TTC549 (cell line): ENCODE results near the gene LIF.

Experiments used
- FAIRE-seq: peaks from 2 replicates; lab custom pipeline; 2012; peaks lifted over from hg19 to GRCh38; lab: Jason Lieb, UNC

LIF gene

GRCh38 chr22:30245985-30246813, at the start of gene LIF:
Gene LIF, minus strand, starts transcription at chr22:30246759. Its CDS starts 64 bp downstream, at chr22:30246695.
- no peak for FAIRE-seq

GRCh38 chr22:30296324-30296723, 49.8 kb upstream of the LIF start:
- no peak for FAIRE-seq

GRCh38 chr22:30295576-30295975, 49.0 kb upstream of the LIF start:
- FAIRE-seq: no peak

- no peak for FAIRE-seq
Measured at GRCh38 chr22:30294830-30295229, 48.3 kb upstream of the LIF start.

DNA sequence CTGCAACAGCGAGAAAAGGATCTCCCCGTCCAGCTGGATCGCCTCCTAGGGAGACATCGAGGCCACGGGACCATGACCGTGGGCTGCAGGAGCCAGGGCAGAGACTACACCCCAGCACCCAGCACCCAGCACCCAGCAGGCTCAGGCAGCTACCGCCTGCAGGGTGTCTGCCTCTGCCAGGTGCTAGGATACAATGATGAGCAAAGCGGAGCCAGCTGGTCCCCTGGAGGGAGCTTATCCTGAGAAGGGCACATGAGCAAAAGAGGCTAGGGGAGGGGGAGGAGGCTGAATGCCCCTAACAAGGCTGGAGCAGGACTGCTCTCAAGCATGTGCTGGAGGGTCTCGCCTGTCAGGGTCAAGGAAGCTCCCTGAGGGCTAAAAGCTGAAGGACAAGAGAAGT, 47.5 kb upstream of the LIF start:
- no peak for FAIRE-seq

DNA sequence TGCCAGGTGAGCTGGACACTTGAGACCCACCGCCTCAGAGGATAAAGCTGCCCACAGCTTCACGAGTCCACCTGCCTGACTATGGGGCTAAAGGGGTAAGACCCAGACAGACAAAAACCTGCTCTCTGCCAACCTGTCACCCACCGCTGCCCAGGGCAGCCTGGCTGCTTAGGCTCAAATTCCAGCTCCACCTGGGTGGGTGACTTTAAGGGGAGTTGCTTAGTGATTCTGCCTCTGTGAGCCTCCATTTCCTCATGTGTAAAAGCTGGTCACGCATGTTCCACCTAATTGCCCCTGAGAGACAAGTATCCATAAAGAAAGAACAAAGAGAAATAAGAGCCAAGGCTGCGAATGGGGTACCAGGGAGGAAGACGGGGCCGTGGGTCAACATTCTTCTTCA, 46.5 kb upstream of the LIF start:
- FAIRE-seq: no peak

GRCh38 chr22:30292069-30292970, 45.8 kb upstream of the LIF start:
- FAIRE-seq: no peak

GRCh38 chr22:30291058-30291892, 44.7 kb upstream of the LIF start:
- no peak for FAIRE-seq

GRCh38 chr22:30290342-30291057, 43.9 kb upstream of the LIF start:
- no peak for FAIRE-seq

- no peak for FAIRE-seq
Measured at GRCh38 chr22:30289980-30290313, 43.4 kb upstream of the LIF start.

DNA sequence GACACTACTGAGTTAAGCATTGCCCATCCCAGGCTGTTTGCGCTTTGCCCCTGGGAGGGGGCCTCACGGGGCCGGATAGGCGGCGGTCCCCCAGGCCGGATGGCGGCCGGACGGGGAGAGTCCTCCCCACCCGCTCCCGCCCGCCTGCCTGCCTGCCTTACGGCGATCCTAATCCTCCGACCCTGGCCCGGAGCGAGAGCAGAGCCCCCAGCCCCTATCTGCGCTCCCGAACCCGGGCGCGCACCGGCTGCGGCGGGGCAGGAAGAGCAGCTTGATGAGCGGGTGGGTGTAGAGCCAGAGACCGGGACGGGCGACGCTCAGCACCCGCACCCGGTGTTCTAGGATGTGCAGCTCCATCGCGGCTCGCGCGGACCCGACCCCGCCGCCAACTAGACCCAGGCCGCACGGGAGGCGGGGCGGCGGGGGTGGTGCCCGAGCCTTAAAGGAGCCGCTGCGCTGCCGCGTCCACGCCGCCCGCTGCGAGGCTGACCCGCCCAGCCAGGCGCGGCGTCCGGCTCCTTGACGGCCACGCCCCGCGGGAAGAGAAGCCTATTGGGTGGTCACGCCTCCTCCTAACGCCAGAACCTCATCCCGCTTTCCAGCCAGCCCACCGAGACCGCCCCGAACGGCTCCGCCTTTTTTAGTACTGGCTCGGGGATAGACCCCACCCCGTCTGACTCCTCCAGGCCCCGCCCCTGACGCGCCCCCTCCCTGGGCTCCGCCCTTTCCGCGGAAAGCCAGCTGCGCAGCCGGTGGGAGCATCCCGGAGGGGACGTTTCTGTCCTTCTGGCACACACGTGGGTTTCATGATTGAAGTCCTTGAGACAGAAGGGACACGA, 42.8 kb upstream of the LIF start, which contains the start of gene CASTOR1:
Gene CASTOR1 (minus strand): TSS at position 365 of the 839 bp plus-strand sequence. CDS start 8 bp downstream, at position 357.
- FAIRE-seq: no peak

- no peak for FAIRE-seq
Measured at GRCh38 chr22:30288419-30289140, 42.0 kb upstream of the LIF start.

DNA sequence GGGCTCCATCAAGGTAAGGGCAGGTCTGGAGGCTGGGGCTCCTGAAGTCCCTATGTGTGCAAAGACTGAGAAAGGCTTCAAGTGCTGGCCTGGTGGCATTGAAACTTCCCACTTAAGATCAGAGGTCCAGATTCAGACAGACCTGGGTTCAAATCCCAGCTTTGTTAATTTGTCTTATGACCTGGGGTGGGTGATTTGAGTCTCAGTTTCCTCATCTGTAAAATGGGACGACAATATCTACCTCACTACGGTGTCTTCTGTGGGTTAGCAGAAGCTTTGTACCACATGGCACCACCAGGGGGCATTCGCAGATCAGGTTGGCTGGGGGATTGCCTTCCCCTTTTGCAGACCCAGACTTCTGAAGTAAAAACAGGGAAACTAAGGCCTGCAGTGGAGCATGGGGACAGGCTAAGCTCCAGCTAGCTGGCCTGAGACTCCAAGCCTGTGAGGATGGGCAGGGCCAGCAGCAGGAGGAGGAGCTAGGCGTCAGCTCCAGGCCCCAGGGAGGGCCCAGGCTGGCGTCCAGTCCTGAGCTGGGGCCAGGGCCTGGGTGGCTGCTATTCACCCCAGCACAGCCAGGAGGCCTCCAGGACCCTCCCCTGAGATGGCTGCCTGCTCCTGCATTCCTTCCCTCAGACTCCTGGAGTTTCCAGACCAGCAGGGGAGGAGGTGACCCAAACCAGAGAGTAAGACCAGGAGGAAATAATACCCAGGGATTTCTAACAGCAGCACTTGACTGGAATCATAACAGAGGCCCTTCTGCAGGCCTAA, 41.3 kb upstream of the LIF start:
- no peak for FAIRE-seq

GRCh38 chr22:30286813-30287647, 40.5 kb upstream of the LIF start:
- no peak for FAIRE-seq

DNA sequence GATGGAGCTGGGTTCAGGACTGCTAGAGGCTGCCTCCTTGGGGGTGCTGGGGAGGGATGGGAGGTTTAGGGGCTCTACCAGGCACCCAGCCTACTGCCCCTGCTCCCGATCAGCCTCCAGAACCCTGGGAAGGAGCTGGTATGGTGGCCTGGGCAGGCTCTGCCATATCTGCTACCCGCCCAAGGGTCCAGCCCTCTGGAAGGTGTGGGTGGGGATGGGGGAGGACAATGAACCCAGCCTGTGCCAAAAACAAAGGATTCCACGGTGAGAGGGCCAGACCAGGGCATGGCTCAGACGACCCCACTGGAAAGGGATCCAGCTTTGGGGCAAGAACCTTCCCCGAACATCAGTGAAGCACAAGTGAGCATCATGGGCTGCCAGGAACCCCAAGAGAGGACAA, 39.8 kb upstream of the LIF start:
- FAIRE-seq: no peak

- no peak for FAIRE-seq
Measured at GRCh38 chr22:30285846-30286200, 39.3 kb upstream of the LIF start.

DNA sequence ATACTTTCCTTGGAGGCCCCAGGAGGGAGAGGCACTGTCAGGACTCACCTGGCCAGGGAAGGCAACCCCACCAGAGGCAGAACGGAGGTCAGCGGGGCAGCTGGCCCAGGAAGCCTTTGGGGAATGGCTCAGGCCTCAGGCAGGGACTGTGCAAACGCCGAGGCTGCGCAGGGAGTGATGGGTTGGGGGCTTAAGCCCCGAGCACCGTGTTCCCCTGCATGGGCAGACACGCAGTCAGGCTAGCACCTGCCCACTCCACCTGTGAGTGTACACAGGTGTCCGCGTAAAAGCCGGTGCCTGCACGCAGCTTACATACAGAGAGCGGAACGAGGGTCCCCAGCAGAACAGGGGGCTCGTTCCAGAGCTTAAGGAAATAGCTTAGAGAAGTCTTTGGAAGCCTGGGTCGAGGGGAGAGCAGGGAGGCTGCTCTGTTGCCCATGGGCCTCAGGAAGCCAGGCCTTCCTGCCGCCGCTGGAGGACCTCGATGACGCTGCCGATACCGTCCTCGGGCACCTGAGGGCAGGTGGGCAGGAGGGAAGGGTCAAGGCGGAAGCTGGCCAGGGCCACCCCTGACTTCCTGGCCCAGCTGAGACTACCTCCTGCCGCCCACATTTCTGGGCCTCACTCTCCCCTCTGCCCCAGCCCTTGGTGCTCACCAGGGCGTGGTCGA, 38.8 kb upstream of the LIF start:
- FAIRE-seq: no peak

GRCh38 chr22:30284666-30285065, 38.1 kb upstream of the LIF start:
- no peak for FAIRE-seq
